IPS DF 4.7 (cell line): ENCODE data around the gene KRT81.
"Not testable (repeated sequence)": the region's sequence is repeated elsewhere in the genome, so short reads cannot be mapped to it uniquely, and the experiment has no call there.

Experiments used
- DNase-seq: peaks from one replicate; pipeline ENCODE4 v3.0.0-alpha.2; 2013; ENCODE audit warnings: low spot score; ENCODE audit errors: extremely low read depth

The KRT81 gene

GRCh38 chr12:52254180-52254964, 37.0 kb downstream of the KRT81 start:
- no peak for DNase-seq

GRCh38 chr12:52253391-52254179, 37.7 kb downstream of the KRT81 start:
- DNase-seq, result no peak

GRCh38 chr12:52252728-52253343, 38.5 kb downstream of the KRT81 start:
- no peak for DNase-seq

DNA sequence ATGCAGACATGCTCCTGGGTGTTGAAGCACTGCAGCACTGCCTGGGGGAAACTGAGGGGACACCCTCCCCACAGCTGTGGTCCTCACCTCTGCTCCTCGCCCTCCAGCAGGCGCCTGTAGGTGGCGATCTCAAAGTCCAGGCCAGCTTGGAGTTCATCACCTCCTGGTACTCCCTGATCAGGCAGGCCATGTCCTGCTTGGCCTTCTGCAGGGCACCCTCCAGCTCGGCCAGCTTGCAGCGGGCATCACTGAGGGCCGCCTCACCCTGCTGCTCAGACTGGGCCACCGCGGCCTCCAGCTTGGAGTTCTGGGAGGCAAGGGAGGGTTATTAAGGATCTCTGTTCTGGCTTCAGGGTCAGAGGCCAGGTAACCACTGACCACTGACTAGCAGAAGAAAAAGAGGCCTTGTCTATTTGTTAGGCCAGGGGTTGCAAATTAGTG, 39.1 kb downstream of the KRT81 start:
- DNase-seq, result not testable (repeated sequence)

- DNase-seq, result no peak
Measured at GRCh38 chr12:52251367-52252051, 39.8 kb downstream of the KRT81 start.

DNA sequence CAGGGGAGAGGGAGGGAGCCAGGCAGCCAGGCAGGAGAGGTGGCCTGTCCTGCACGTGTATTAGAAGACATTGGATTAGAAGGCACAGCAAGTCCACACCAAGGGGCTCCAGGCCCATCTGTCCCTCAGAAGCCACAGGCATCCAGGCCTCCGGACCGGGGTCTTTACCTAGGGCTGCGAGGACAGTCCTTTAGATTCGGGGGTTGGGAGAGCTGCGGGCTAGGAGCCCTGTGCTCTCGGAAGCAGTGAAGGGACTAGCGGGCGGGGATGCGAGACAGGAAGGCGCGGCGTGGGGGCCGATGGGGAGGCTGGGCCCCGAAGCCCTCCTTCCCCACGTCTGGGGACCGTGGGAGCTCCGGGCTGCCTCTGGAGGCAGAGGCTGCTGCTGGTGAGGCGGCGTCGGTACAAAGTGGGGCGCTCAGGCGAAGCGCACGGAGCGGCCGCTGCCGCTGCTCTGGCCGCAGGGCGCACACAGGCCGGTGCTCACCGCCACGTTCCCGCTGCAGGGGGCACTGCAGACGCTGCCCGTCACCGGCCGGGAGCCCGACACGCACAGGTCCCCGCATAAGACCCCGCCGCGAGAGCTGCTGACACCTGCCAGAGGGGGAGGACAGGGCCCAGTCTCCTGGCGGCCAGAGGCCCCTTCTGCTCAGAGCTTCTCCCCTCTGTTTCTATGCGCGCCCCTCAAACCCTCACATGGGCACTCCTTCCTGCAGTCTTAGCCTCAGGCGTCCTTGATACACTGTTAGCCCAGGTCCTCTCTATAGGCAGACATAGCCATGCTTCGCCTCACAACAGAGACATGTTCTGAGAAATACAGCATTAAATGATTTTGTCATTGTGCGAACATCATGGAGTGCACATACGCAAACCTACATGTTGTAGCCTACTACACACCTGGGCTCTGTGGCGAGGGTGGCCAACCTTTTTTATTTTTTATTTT, 41.0 kb downstream of the KRT81 start:
- no peak for DNase-seq

DNA sequence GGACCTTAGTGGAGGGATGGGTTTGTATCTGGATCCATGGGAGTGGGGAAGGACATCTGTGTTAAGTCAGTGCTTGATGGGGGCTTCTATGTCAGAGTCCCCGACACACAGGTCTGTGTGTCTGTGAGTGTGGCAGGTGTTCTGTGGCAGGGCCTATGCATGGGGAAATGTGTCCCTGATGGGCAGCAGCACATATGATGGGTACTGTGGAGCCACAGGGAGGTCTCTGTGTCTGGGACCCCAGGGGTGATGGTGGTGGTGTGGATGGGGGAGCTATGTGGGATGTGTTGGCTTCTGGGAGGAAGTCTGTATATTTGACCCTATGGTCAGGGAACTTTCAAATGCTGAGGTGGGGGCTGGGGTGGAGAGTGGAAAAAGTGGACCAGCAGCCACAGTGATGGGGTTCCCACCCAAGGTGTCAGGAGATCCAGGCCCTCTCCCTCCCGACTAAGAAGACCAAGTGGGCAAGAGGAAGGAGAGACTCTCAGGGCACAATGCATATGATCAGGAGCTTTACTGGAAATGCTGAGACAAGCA, 41.8 kb downstream of the KRT81 start:
- DNase-seq, result no peak

DNA sequence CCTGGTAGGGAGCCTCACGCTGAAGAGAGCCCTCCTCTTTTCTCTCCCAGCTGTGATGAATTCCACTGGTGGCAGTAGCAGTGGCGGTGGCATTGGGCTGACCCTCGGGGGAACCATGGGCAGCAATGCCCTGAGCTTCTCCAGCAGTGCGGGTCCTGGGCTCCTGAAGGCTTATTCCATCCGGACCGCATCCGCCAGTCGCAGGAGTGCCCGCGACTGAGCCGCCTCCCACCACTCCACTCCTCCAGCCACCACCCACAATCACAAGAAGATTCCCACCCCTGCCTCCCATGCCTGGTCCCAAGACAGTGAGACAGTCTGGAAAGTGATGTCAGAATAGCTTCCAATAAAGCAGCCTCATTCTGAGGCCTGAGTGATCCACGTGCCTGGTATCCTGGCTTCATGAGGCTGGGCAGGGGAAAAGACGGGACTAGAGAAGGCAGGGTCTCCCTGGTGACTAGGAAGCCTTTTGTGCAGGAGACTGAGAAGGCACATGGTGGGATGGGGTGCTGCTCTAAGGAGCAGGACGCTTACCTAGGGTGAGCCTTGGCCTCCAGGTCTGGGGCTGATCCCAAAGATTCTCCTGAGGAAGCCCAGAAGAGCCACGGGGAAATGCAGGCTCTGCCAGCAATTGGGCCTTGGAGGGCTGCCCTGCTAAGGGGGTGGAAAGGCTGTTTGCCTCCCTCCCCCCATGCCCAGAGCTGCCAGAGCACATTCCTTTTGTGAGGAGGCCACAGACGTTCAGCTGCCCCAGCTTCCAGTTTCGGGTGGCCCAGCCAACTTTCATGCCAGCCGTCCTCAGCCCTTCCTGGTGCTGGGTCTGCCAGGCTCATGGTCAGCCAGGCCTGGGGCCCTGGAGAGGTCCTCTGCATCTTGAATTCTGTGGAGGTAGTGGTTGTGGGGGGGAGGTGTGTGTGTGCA, 42.5 kb downstream of the KRT81 start:
- DNase-seq, result no peak

DNA sequence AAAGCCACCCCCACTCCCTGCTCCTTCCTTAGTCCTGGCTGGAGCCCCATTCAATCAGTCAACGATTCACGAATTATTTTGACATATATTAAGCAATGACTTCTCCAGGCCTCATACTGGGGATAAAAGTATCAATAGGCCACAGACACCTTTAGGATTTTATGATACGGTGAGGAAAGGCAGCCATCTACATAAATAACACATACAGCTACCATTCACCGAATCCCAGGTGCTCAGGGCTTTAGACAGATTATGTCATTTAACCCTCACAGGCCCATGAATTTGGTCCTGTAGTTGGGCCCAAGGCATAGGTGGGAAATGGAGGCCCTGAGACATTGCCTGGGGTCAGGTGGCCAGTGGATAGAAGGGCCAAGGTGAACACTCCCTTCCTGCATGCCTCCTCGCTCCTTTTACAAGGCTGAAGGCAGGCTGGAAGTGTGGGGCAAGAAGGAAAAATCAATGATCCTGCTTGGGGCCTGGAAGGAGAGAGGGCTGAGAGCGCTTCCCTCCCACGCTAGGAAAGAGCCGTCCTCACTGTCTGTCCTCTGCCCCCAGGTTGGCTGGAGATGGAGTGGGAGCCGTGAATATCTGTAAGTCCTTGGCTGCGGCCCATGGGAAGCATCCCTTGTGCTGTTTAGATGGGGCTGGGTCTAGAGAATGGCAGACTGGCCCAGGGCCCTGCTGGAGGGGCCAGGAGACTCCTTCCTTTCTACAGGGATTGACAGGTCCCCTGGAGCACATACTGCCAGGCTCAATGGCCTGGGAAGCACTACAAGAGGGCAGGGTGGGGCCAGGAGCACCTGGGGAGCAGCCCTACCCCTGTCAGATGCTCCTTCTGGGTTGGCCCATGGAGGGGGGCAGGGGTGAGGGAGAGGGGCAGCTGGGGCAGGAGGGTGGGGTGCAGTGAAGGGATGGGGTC, 43.5 kb downstream of the KRT81 start:
- DNase-seq, result no peak

- no peak for DNase-seq
Measured at GRCh38 chr12:52246720-52247621, 44.4 kb downstream of the KRT81 start.

DNA sequence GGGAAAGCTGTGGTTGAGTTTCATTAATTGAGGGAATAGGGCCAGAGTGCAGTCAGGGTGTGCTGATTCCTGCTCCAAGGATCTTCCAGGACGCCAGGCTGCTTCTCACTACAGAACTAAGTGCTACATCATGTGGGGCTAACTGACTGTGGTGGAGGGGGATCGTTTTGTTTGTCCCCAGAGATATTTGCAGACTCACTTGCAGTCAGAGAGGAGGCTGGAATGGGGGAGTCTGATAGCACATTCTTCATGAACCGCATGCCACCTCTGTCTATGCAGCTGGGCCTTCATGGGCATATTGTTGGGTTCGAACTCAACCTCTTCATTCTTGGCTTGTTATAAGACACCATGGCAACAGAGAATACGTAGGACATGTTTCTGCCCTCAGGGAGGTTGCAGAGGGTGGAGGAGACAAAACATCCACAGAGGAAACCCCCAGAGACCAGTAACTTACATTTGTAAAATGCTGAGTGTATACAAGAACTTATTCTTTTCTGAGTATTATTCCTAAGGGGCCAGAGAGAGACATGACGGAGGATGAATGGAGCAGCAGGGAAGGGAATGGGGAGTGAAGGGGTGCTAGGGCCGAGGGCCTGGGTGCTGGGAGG, 45.3 kb downstream of the KRT81 start:
- no peak for DNase-seq

GRCh38 chr12:52245259-52245961, 45.9 kb downstream of the KRT81 start:
- no peak for DNase-seq

DNA sequence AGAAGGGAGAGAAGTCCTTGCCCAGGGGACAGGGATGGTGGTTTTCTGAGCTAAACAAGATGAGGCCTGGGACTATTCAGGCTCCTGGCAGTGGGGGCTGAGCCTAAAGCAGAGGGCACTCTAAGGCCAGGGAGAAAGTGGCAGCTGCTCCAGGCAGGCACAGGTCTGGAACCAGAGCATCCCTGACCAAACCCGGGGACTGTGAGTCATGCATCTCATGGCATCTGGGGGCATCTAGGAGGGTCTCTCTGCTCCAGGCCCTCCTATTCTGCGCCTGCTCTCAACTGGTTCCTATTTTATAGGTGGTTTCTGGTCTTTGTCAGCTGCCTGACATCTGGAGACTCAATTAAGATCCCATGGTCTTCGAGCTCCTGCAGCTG, 46.7 kb downstream of the KRT81 start:
- no peak for DNase-seq

DNA sequence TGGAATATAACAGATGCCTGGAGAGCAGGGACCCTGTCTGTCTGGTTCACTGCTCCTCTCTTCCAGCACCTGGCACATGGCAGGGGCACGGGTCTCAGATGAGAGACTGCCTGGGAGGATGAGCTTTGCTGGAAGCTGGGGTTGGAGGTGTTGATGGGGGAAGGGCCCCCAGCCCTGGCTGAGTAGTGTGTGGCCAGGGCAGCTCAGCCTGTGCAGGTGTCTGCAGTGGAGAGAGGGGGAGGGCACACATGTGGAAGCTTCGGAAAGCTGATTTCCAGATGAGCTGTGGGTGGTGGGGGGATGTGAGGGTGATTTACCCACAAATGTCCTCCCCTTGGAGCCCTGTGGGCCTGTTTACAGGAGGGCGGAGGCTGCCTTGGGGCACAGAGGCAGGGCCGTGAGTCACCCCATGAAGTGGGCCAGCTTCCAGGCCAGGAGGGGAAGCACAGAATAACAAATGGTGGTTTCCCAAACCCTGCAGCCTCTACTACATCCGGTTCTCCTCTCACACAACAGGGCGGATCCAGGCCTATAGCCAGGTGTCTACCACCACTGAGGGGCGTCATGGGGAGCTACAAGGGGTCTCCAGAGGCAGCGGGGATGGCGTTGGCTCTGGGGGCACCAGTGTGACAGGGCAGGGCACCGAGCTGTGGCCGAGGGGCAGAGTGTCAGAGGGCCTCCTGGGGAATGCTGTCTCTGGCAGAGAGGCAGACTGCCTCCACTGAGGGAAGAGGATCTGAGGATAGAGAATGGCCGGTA, 47.3 kb downstream of the KRT81 start:
- DNase-seq, result no peak

- DNase-seq, result no peak
Measured at GRCh38 chr12:52243259-52243855, 48.0 kb downstream of the KRT81 start.
